Heart right ventricle (tissue), 16 donors: ENCODE data around the gene EXOC6. TPM values are rescaled to one million over a fixed set of nuclear protein-coding genes. Genes with fewer than 3 reads are reported as not detected.
A peak's percentile ranks its signal among the peaks of the same experiment; 100 is the strongest.

Experiments
- ATAC-seq, 8 donors: fragments of 200-7000 bp; cut with Tn5 transposase; one replicate each; pipeline ENCODE4 v1.9.1; 2020; ENCODE audit warnings: mild to moderate bottlenecking in 8 of 8, moderate library complexity in 8 of 8, moderate number of reproducible peaks in 1 of 8
- DNase-seq, 2 donors: peaks; one replicate each; pipeline ENCODE4 v3.0.0-alpha.2; 2020
- H3K27ac ChIP-seq, 10 donors: fragments of 200-600 bp; sonication (generic) in 2 of 10; one replicate each; pipeline versions ENCODE4 v1.5.0 to v1.8.0; 2020 to 2022; ENCODE audit warnings: mild to moderate bottlenecking in 3 of 10
- H3K27me3 ChIP-seq, 7 donors: fragments of 200-600 bp; one replicate each; pipeline ENCODE4 v1.8.0; 2021 to 2022; ENCODE audit warnings: mild to moderate bottlenecking in 2 of 7
- H3K36me3 ChIP-seq, 9 donors: fragments of 200-600 bp; sonication (generic) in 1 of 9; one replicate each; pipeline versions ENCODE4 v1.5.0 to v1.8.0; 2020 to 2022; ENCODE audit warnings: mild to moderate bottlenecking in 2 of 9
- H3K4me1 ChIP-seq, 9 donors: fragments of 200-600 bp; sonication (generic) in 1 of 9; one replicate each; pipeline versions ENCODE4 v1.5.0 to v1.8.0; 2020 to 2022; ENCODE audit warnings: mild to moderate bottlenecking in 4 of 9
- H3K4me3 ChIP-seq, 10 donors: fragments of 200-600 bp; sonication (generic) in 2 of 10; one replicate each; pipeline versions ENCODE4 v1.5.0 to v1.8.0; 2020 to 2022; ENCODE audit warnings: mild to moderate bottlenecking in 7 of 10, moderate library complexity in 2 of 10
- H3K9me3 ChIP-seq, 11 donors: fragments of 200-600 bp in 10 of 11; sonication (generic) in 2 of 11; one replicate each; pipeline versions ENCODE4 v1.5.0 to v1.8.0; 2013 to 2022; ENCODE audit warnings: mild to moderate bottlenecking in 2 of 11, control low read depth in 1 of 11, moderate library complexity in 1 of 11
- CTCF ChIP-seq, 9 donors: fragments of 200-600 bp; sonication (generic) in 2 of 9; IDR thresholded peaks; one replicate each; pipeline versions ENCODE4 v1.5.0 to v1.8.0; 2021 to 2022; ENCODE audit warnings: antibody characterized with exemption in 9 of 9, mild to moderate bottlenecking in 5 of 9, moderate library complexity in 1 of 9
- WGBS, 2 donors: extraction: QIAGEN DNeasy Blood & Tissue Kit; methylation state at CpG; one replicate each; pipeline ENCODE4 v1.1.7; 2013; ENCODE audit warnings: inconsistent platforms in 1 of 2; 5-methylcytosine and 5-hydroxymethylcytosine counted together
- intact Hi-C, 10 donors: fragments of 100-400 bp; cut with DNase I; formaldehyde crosslinking; loops; one replicate each; pipeline versions ENCODE4 v1.11.1 to v1.14.2; 2022
- polyA plus RNA-seq, 2 donors: library from polyadenylated mRNA; stranded (reverse); fragments of 200-250 nt; gene quantifications; one replicate each; pipeline ENCODE4 v1.2.3, GENCODE V29; 2013
- total RNA-seq, 10 donors: library from RNA; stranded (reverse); fragmentation: NEBNext Ultra II Directional in 3 of 10; extraction: Animal tissue kit (Norgen Biotek cat#: 25700) in 3 of 10; gene quantifications; one replicate each; pipeline versions ENCODE4 v1.2.1 to v1.2.4, GENCODE V29; 2021 to 2023
- donor health status: Arrhythmogenic right ventricular cardiomyopathy.
- donor health status: ischemic (EF 13 %, LVEDD 7.1; RV severe dilation, severe dysfunction).
- donor health status: healthy with polysubstance abuse.
- donor health status: DM: no; HTN: yes; CAD: no.
- donor health status: DM: no; HTN: no; CAD: no.
- donor health status: ischemic (EF 25% LVEDD 6.9; RV normal size, moderate dysfunction).
- donor health status: ischemic (EF 25% LVEDD 5.7; RV mildly dilated, moderate dysfunction).
- donor health status: healthy.
- donor health status: DM: yes; HTN: yes; CAD: no.
- donor health status: Ischemic cardiomyopathy.
- donor health status: ischemic (EF 35%, LVEDD 5.7; RV mildly dilated, moderate dysfunction).
- donor health status: nonischemic (EF 11% LVEDD 7.7; RV severe dilation, severe dysfunction).
- donor health status: DM: yes; HTN: yes; CAD: no.
- donor health status: PGD.
- donor health status: ischemic (EF 29% LVEDD 5.4; RV normal size, mild dysfunction).
- donor health status: nonischemic (EF 23%, LVEDD 6.1; RV moderate dilation, normal function).

Gene EXOC6
- total and polyA plus RNA-seq, 12 donors = 3.3 to 11.7 (median 9.2) TPM

- Histone ChIP-seq H3K27me3 (peaks cover 14 to 96% (median 82%) of the 10 kb centered on the region in 7 donors), H3K4me1 (peaks cover 9 to 41% (median 30%) of the 10 kb centered on the region in 9 donors), H3K36me3 (peaks cover 0 to 19% (median 5%) of the 10 kb centered on the region in 9 donors), H3K4me3 (peak overlapping the region in 9 of 10 donors; percentile 29 to 51 (median 40)), H3K27ac (no peak overlapping the region), H3K9me3 (no peaks in the 10 kb centered on the region)
- WGBS, 2 donors = 5 to 8% methylated on average over 57 of the region's 57 CpGs
- TF ChIP-seq CTCF (IDR thresholded peaks at IDR 0.05) = no peak
- DNase-seq (no peak), ATAC-seq (peak in 7 of 8 donors; percentile 8 to 53 (median 48))
- intact Hi-C loops = no loop called here
Measured at GRCh38 chr10:93061594-93062513, 213.5 kb downstream of the EXOC6 start.

- 1 to 2% methylated on average over 62 to 68 of the region's 68 CpGs for whole genome bisulfite sequencing, 2 donors
Measured at GRCh38 chr10:93062514-93063143, 214.3 kb downstream of the EXOC6 start.

GRCh38 chr10:93063144-93063976 is 215.0 kb downstream of the EXOC6 start:
- ATAC-seq (no peak), DNase-seq (no peak)
- no peak for TF ChIP-seq CTCF (IDR thresholded peaks at IDR 0.05)
- peak overlapping the region in 7 of 10 donors; percentile 29 to 51 (median 44) for H3K4me3 ChIP-seq
- peaks cover 0 to 14% (median 5%) of the 10 kb centered on the region in 9 donors for H3K36me3 ChIP-seq
- 9 to 16% methylated on average over 42 to 43 of the region's 43 CpGs for WGBS, 2 donors
- no peak overlapping the region for H3K27ac ChIP-seq
- intact Hi-C loops = no loop called here
- H3K9me3 ChIP-seq = no peaks in the 10 kb centered on the region
- H3K4me1 ChIP-seq = peaks cover 9 to 46% (median 34%) of the 10 kb centered on the region in 9 donors
- peaks cover 17 to 99% (median 94%) of the 10 kb centered on the region in 7 donors for H3K27me3 ChIP-seq

More at GRCh38 chr10:93062514-93063143, 214.3 kb downstream of the EXOC6 start:
- H3K4me3 ChIP-seq = peak overlapping the region in 9 of 10 donors; percentile 29 to 51 (median 40)
- peak in 8 of 9 donors; percentile 27 to 59 (median 54) for TF ChIP-seq CTCF (IDR thresholded peaks at IDR 0.05)
- ATAC-seq (peak; percentile 43 to 68 (median 54)), DNase-seq (peak in 1 of 2 donors; percentile 13)
- H3K36me3 ChIP-seq = peaks cover 0 to 19% (median 5%) of the 10 kb centered on the region in 9 donors
- no peaks in the 10 kb centered on the region for H3K9me3 ChIP-seq
- H3K27me3 ChIP-seq = peaks cover 17 to 98% (median 90%) of the 10 kb centered on the region in 7 donors
- no peak overlapping the region for H3K27ac ChIP-seq
- intact Hi-C loops = no loop called here
- H3K4me1 ChIP-seq = peaks cover 9 to 41% (median 30%) of the 10 kb centered on the region in 9 donors
